H1 (cell line): ENCODE data around the gene MRPL42.

Source experiments
- CTCF ChIP-seq, 3 experiments: IDR thresholded peaks; 1 replicate in 2 of 3; 2 replicates in 1 of 3; pipeline versions ENCODE4 v1.5.1 to v1.6.1; 2011; ENCODE audit warnings: low read length in 3 of 3, mild to moderate bottlenecking in 3 of 3, inconsistent platforms in 2 of 3, low read depth in 1 of 3, moderate library complexity in 1 of 3; ENCODE audit not compliant: insufficient read depth in 1 of 3; ENCODE audit errors: control extremely low read depth in 1 of 3
- EGR1 ChIP-seq: IDR thresholded peaks from 2 replicates; pipeline ENCODE4 v1.6.1; 2011; ENCODE audit warnings: low read depth, low read length, borderline replicate concordance
- EZH2 ChIP-seq: fragments of 200-600 bp; sonication (generic); IDR thresholded peaks from 2 replicates; pipeline ENCODE4 v1.7.1; 2012; ENCODE audit warnings: low read depth, mild to moderate bottlenecking, moderate library complexity, low read length, inconsistent platforms; ENCODE audit not compliant: severe bottlenecking
- TF ChIP-seq, protein P1 (sequence below): IDR thresholded peaks from 2 replicates; pipeline ENCODE4 v1.6.1; 2012; ENCODE audit warnings: inconsistent platforms

DNA sequence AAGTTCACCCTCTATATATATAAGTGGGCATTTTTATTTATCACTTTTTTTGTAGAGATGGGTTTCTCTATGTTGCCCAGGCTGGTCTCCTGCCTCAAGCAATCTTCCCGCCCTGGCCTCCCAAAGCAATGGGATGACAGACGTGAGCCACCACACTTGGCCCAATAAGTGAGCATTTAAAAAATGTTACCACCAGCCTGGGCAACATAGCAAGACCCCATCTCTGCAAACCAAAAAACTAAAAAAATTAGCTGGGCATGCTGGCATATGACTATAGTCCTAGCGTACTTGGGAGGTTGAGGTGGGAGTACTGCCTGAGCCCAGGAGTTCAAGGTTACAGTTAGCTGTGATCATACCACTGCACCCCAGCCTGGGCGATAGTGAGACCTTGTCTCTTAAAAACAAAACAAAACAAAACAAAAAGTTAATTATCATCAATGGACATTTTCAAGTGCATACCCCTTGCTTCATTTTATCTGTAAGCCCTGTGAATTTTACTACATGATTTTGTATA, 49.3 kb upstream of the MRPL42 start:
- TF ChIP-seq, protein P1, sequence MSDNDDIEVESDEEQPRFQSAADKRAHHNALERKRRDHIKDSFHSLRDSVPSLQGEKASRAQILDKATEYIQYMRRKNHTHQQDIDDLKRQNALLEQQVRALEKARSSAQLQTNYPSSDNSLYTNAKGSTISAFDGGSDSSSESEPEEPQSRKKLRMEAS, result no peak
- TF ChIP-seq EZH2 (no peak), EGR1 (no peak), CTCF (IDR thresholded peaks at IDR 0.05; ENCODE audit: control extremely low read depth in 1 of 3, insufficient read depth in 1 of 3, low read depth in 1 of 3, low read length in 3 of 3) (no peak)
